ENCODE measurements around the gene ZNF205. TPM values are rescaled to one million over a fixed set of nuclear protein-coding genes. Genes with fewer than 3 reads are reported as not detected.

Gene ZNF205
- polyA plus RNA-seq, 3 donors = 1.0 to 6.7 (median 1.3) TPM

GRCh38 chr16:3158026-3158509, 45.7 kb downstream of the ZNF205 start:
- H3K27me3 ChIP-seq (ENCODE audit: control insufficient read depth in 2 of 2, insufficient read depth in 2 of 2, low read length in 2 of 2) = peaks cover 5 to 73% of the 10 kb centered on the region in 2 donors
- H3K27me3 Mint-ChIP-seq (ENCODE audit: low read depth in 3 of 3) = peaks cover 80 to 96% (median 88%) of the 10 kb centered on the region in 3 donors
- peak overlapping the region; percentile 87 to 96 for H3K4me3 Mint-ChIP-seq
- H3K4me2 ChIP-seq (replicated peaks; ENCODE audit: extremely low read depth, low read length, poor library complexity, severe bottlenecking) = peak overlapping the region; percentile 98
- H3K27ac Mint-ChIP-seq = peak overlapping the region in 3 of 7 donors; percentile 11 to 72 (median 67)
- peaks cover 26 to 30% of the 10 kb centered on the region in 2 donors for H3K4me1 ChIP-seq (ENCODE audit: control insufficient read depth in 1 of 2, insufficient read depth in 2 of 2, low read length in 2 of 2)
- under 1% methylated on average over 27 of the region's 27 CpGs for WGBS (ENCODE audit: insufficient coverage)
- H3K9me3 ChIP-seq (replicated peaks in 1 of 2; ENCODE audit: control insufficient read depth in 1 of 2, insufficient read depth in 1 of 2, low read length in 2 of 2) = no peaks in the 10 kb centered on the region
- H3K9me3 Mint-ChIP-seq = peaks cover 0 to 44% (median 23%) of the 10 kb centered on the region in 7 donors
- peak overlapping the region; percentile 50 to 89 (median 76) for H3K4me3 ChIP-seq (replicated peaks in 1 of 3; ENCODE audit: low read depth in 2 of 3, low read length in 3 of 3)
- no peaks in the 10 kb centered on the region for H4K20me1 ChIP-seq (ENCODE audit: insufficient read depth, low read length)
- H3K9ac ChIP-seq (ENCODE audit: insufficient read depth, low read length, poor library complexity, severe bottlenecking) = peak overlapping the region; percentile 63
- TF ChIP-seq CTCF (IDR thresholded peaks at IDR 0.05) = no peak
- H3K36me3 ChIP-seq (replicated peaks in 1 of 2; ENCODE audit: control insufficient read depth in 1 of 2, insufficient read depth in 2 of 2, low read length in 2 of 2) = no peaks in the 10 kb centered on the region
- no peaks in the 10 kb centered on the region for H3K79me2 ChIP-seq (ENCODE audit: insufficient read depth, low read length)
- H2AFZ ChIP-seq (ENCODE audit: insufficient read depth, low read depth, low read length, poor library complexity, severe bottlenecking) = peak overlapping the region; percentile 92
- no peak for DNase-seq
- peaks cover 9 to 20% of the 10 kb centered on the region in 2 donors for H3K36me3 Mint-ChIP-seq
- intact Hi-C loops (cut with micrococcal nuclease) = loop anchor here in 1 of 2 donors (10.0 kb wide), 2 partner anchors 53 to 297 kb away; no protein-coding TSS in a partner anchor
- peaks cover 32% of the 10 kb centered on the region for H3K4me1 Mint-ChIP-seq
- no peak overlapping the region for H3K27ac ChIP-seq (ENCODE audit: low read depth in 1 of 2, low read length in 2 of 2)

GRCh38 chr16:3158510-3159314, 46.3 kb downstream of the ZNF205 start:
- H3K27me3 ChIP-seq (ENCODE audit: control insufficient read depth in 2 of 2, insufficient read depth in 2 of 2, low read length in 2 of 2) = peaks cover 5 to 67% of the 10 kb centered on the region in 2 donors
- H4K20me1 ChIP-seq (ENCODE audit: insufficient read depth, low read length) = no peaks in the 10 kb centered on the region
- no peaks in the 10 kb centered on the region for H3K79me2 ChIP-seq (ENCODE audit: insufficient read depth, low read length)
- peak; percentile 49 to 62 (median 61) for DNase-seq
- H3K9me3 ChIP-seq (replicated peaks in 1 of 2; ENCODE audit: control insufficient read depth in 1 of 2, insufficient read depth in 1 of 2, low read length in 2 of 2) = no peaks in the 10 kb centered on the region
- Mint-ChIP-seq H3K9me3 (peaks cover 0 to 44% (median 23%) of the 10 kb centered on the region in 7 donors), H3K4me1 (peaks cover 37% of the 10 kb centered on the region), H3K27me3 (ENCODE audit: low read depth in 3 of 3) (peaks cover 81 to 98% (median 85%) of the 10 kb centered on the region in 3 donors), H3K36me3 (peaks cover 9 to 20% of the 10 kb centered on the region in 2 donors), H3K4me3 (peak overlapping the region; percentile 87 to 96), H3K27ac (peak overlapping the region in 5 of 7 donors; percentile 6 to 62 (median 35))
- H3K4me2 ChIP-seq (replicated peaks; ENCODE audit: extremely low read depth, low read length, poor library complexity, severe bottlenecking) = peak overlapping the region; percentile 98
- H3K36me3 ChIP-seq (replicated peaks in 1 of 2; ENCODE audit: control insufficient read depth in 1 of 2, insufficient read depth in 2 of 2, low read length in 2 of 2) = no peaks in the 10 kb centered on the region
- intact Hi-C loops (cut with micrococcal nuclease) = loop anchor here in 1 of 2 donors (10.0 kb wide), 2 partner anchors 54 to 296 kb away; no protein-coding TSS in a partner anchor
- peaks cover 26 to 30% of the 10 kb centered on the region in 2 donors for H3K4me1 ChIP-seq (ENCODE audit: control insufficient read depth in 1 of 2, insufficient read depth in 2 of 2, low read length in 2 of 2)
- H2AFZ ChIP-seq (ENCODE audit: insufficient read depth, low read depth, low read length, poor library complexity, severe bottlenecking) = peak overlapping the region; percentile 92
- 0% methylated on average over 59 of the region's 70 CpGs for WGBS (ENCODE audit: insufficient coverage)
- TF ChIP-seq CTCF (IDR thresholded peaks at IDR 0.05) = no peak
- peak overlapping the region; percentile 50 to 89 (median 76) for H3K4me3 ChIP-seq (replicated peaks in 1 of 3; ENCODE audit: low read depth in 2 of 3, low read length in 3 of 3)
- H3K27ac ChIP-seq (ENCODE audit: low read depth in 1 of 2, low read length in 2 of 2) = no peak overlapping the region
- peak overlapping the region; percentile 63 for H3K9ac ChIP-seq (ENCODE audit: insufficient read depth, low read length, poor library complexity, severe bottlenecking)
